GM23338 (cell line): ENCODE data around the gene ADAMTS17. TPM values are rescaled to one million over a fixed set of nuclear protein-coding genes. Genes with fewer than 3 reads are reported as not detected.

Experiments
- ATAC-seq: fragments of 200-7000 bp; cut with Tn5 transposase; 3 replicates; pipeline ENCODE4 v1.9.1; 2020
- DNase-seq: peaks from one replicate; pipeline ENCODE4 v3.0.0-alpha.2; 2015; ENCODE audit warnings: low spot score
- H2AFZ ChIP-seq: fragments of 200-600 bp; sonication (generic); 2 replicates; pipeline ENCODE4 v1.8.0; 2016; ENCODE audit warnings: antibody characterized with exemption, mild to moderate bottlenecking, moderate library complexity
- H3F3A ChIP-seq: fragments of 200-600 bp; sonication (generic); replicated peaks from 2 replicates; pipeline ENCODE4 v1.8.0; 2017; ENCODE audit warnings: antibody characterized with exemption, mixed run types, low read depth
- H3K27ac ChIP-seq: fragments of 200-600 bp; sonication (generic); 2 replicates; pipeline ENCODE4 v1.6.1; 2016; ENCODE audit warnings: low read depth
- H3K27me3 ChIP-seq: fragments of 200-600 bp; sonication (generic); 2 replicates; pipeline ENCODE4 v1.8.0; 2016; ENCODE audit warnings: mild to moderate bottlenecking, mixed run types, moderate library complexity; ENCODE audit not compliant: insufficient read depth
- H3K36me3 ChIP-seq: fragments of 200-600 bp; sonication (generic); 2 replicates; pipeline ENCODE4 v1.8.0; 2016; ENCODE audit warnings: mild to moderate bottlenecking; ENCODE audit not compliant: insufficient read depth
- H3K4me1 ChIP-seq: fragments of 200-600 bp; sonication (generic); 2 replicates; pipeline ENCODE4 v1.8.0; 2016; ENCODE audit warnings: mild to moderate bottlenecking, moderate library complexity; ENCODE audit not compliant: insufficient read depth
- H3K4me2 ChIP-seq: fragments of 200-600 bp; sonication (generic); 2 replicates; pipeline ENCODE4 v1.7.1; 2017; ENCODE audit warnings: mixed run types
- H3K4me3 ChIP-seq: fragments of 200-600 bp; sonication (generic); 2 replicates; pipeline ENCODE4 v1.6.1; 2016; ENCODE audit warnings: mixed run types
- H3K79me2 ChIP-seq: fragments of 200-600 bp; sonication (generic); replicated peaks from 2 replicates; pipeline ENCODE4 v1.8.0; 2017; ENCODE audit warnings: mild to moderate bottlenecking; ENCODE audit not compliant: insufficient read depth
- H3K9me2 ChIP-seq: fragments of 200-600 bp; sonication (generic); 2 replicates; pipeline ENCODE4 v1.8.0; 2017; ENCODE audit not compliant: insufficient read depth
- H4K20me1 ChIP-seq: fragments of 200-600 bp; sonication (generic); replicated peaks from 2 replicates; pipeline ENCODE4 v1.8.0; 2017; ENCODE audit warnings: mild to moderate bottlenecking; ENCODE audit not compliant: insufficient read depth
- H3K27ac Mint-ChIP-seq: 2 replicates; pipeline ENCODE4 v1.8.0; 2020; ENCODE audit warnings: inconsistent platforms, mild to moderate bottlenecking, moderate library complexity, mixed read lengths
- H3K27me3 Mint-ChIP-seq: 3 replicates; pipeline ENCODE4 v1.8.0; 2022; ENCODE audit warnings: low read depth, mild to moderate bottlenecking, moderate library complexity, mixed read lengths, inconsistent platforms; ENCODE audit not compliant: insufficient read depth, poor library complexity
- H3K36me3 Mint-ChIP-seq: 3 replicates; pipeline ENCODE4 v1.8.0; 2021; ENCODE audit warnings: low read depth, mild to moderate bottlenecking, inconsistent platforms, moderate library complexity, mixed read lengths
- H3K4me1 Mint-ChIP-seq: 3 replicates; pipeline ENCODE4 v1.8.0; 2020; ENCODE audit warnings: mild to moderate bottlenecking, inconsistent platforms, mixed read lengths
- H3K4me3 Mint-ChIP-seq: 3 replicates; pipeline ENCODE4 v1.8.0; 2021; ENCODE audit warnings: moderate library complexity, mild to moderate bottlenecking, inconsistent platforms, mixed read lengths
- H3K9me3 Mint-ChIP-seq: 3 replicates; pipeline ENCODE4 v1.8.0; 2020; ENCODE audit warnings: moderate library complexity, mild to moderate bottlenecking, inconsistent platforms, mixed read lengths
- CREB1 ChIP-seq: fragments of 250-450 bp; sonication (Bioruptor Pico); IDR thresholded peaks from 2 replicates; pipeline ENCODE4 v1.5.0; 2020; ENCODE audit warnings: low read depth, mild to moderate bottlenecking, moderate library complexity
- ETS1 ChIP-seq: IDR thresholded peaks from 2 replicates; pipeline ENCODE4 v1.6.1; 2016; ENCODE audit warnings: antibody characterized with exemption
- EZH2 ChIP-seq: fragments of 200-600 bp; sonication (generic); IDR thresholded peaks from one replicate; pipeline ENCODE4 v1.8.0; 2017; ENCODE audit warnings: antibody characterized with exemption, mild to moderate bottlenecking, low read depth; ENCODE audit not compliant: unreplicated experiment
- EZH2phosphoT487 ChIP-seq: fragments of 200-600 bp; sonication (generic); IDR thresholded peaks from one replicate; pipeline ENCODE4 v1.8.1; 2018; ENCODE audit warnings: antibody characterized with exemption; ENCODE audit not compliant: unreplicated experiment
- JUNB ChIP-seq: IDR thresholded peaks from one replicate; pipeline ENCODE4 v1.6.1; 2016; ENCODE audit warnings: antibody characterized with exemption; ENCODE audit not compliant: unreplicated experiment
- NANOG ChIP-seq: IDR thresholded peaks from 2 replicates; pipeline ENCODE4 v1.6.1; 2016; ENCODE audit warnings: antibody characterized with exemption, borderline replicate concordance
- POLR2AphosphoS5 ChIP-seq: IDR thresholded peaks from 2 replicates; pipeline ENCODE4 v1.6.1; 2016; ENCODE audit warnings: antibody characterized with exemption, low read depth
- STAT1 ChIP-seq: IDR thresholded peaks from one replicate; pipeline ENCODE4 v1.6.1; 2016; ENCODE audit warnings: antibody characterized with exemption; ENCODE audit not compliant: unreplicated experiment
- ZNF114 ChIP-seq: fragments of 250-450 bp; sonication (Bioruptor Pico); IDR thresholded peaks from 2 replicates; pipeline ENCODE4 v1.5.0; 2020; ENCODE audit warnings: mild to moderate bottlenecking, moderate library complexity
- ZNF331 ChIP-seq: fragments of 250-450 bp; sonication (Bioruptor Pico); IDR thresholded peaks from 2 replicates; pipeline ENCODE4 v1.5.0; 2020; ENCODE audit warnings: low read depth, mild to moderate bottlenecking, moderate library complexity
- polyA plus RNA-seq: library from polyadenylated mRNA; unstranded; fragments of >200 nt; fragmentation: Nextera tagmentation; extraction: Ambion mirVana; gene quantifications from 2 replicates; pipeline ENCODE4 v1.2.1, GENCODE V29; 2016
- total RNA-seq: library from RNA; depleted of rRNA; stranded (reverse); fragments of >200 nt; shearing (Covaris generic); gene quantifications from 2 replicates; pipeline ENCODE4 v1.2.3, GENCODE V29; 2014
- TF ChIP-seq, protein P1 (sequence below): fragments of 250-450 bp; sonication (Bioruptor Pico); IDR thresholded peaks from 2 replicates; pipeline ENCODE4 v1.5.0; 2020; ENCODE audit warnings: mild to moderate bottlenecking, moderate library complexity
- TF ChIP-seq, protein P2 (sequence below): IDR thresholded peaks from one replicate; pipeline ENCODE4 v1.6.1; 2018; ENCODE audit warnings: antibody characterized with exemption; ENCODE audit not compliant: unreplicated experiment
- TF ChIP-seq, protein P3 (sequence below), 2 experiments: fragments of 200-600 bp in 1 of 2; sonication (generic) in 1 of 2; conservative IDR thresholded peaks; 2 replicates each; pipeline versions ENCODE4 v1.5.1 to v1.6.1; 2016 to 2017; ENCODE audit warnings: antibody characterized with exemption in 2 of 2, low read depth in 2 of 2, mild to moderate bottlenecking in 2 of 2, moderate library complexity in 1 of 2

Gene ADAMTS17
- total and polyA plus RNA-seq, 2 experiments from 2014 or later, result 0.60 to 3.8 TPM

GRCh38 chr15:100009372-100009771 lies 332.4 kb downstream of the ADAMTS17 start:
- Histone ChIP-seq H2AFZ (no peak overlapping the region), H3K9me2 (no peaks in the 10 kb centered on the region), H4K20me1 (no peaks in the 10 kb centered on the region), H3K79me2 (no peaks in the 10 kb centered on the region), H3F3A (no peaks in the 10 kb centered on the region), H3K36me3 (no peaks in the 10 kb centered on the region), H3K4me3 (no peak overlapping the region), H3K27ac (no peak overlapping the region), H3K27me3 (no peaks in the 10 kb centered on the region), H3K4me1 (no peaks in the 10 kb centered on the region), H3K4me2 (no peak overlapping the region)
- peaks cover 5% of the 10 kb centered on the region for H3K27me3 Mint-ChIP-seq
- H3K27ac Mint-ChIP-seq, result no peak overlapping the region
- peaks cover 10% of the 10 kb centered on the region; the same call in 2 of the 3 replicates for H3K9me3 Mint-ChIP-seq
- DNase-seq (no peak), ATAC-seq (no peak)
- no peaks in the 10 kb centered on the region; the same call in 2 of the 3 replicates for H3K36me3 Mint-ChIP-seq
- TF ChIP-seq EZH2phosphoT487 (no peak), JUNB (no peak), ZNF114 (CRISPR knock-in tag) (no peak), EZH2 (no peak), STAT1 (no peak), CREB1 (CRISPR knock-in tag) (no peak), POLR2AphosphoS5 (no peak), NANOG (no peak), ZNF331 (CRISPR knock-in tag) (no peak), ETS1 (no peak)
- TF ChIP-seq, protein P1, sequence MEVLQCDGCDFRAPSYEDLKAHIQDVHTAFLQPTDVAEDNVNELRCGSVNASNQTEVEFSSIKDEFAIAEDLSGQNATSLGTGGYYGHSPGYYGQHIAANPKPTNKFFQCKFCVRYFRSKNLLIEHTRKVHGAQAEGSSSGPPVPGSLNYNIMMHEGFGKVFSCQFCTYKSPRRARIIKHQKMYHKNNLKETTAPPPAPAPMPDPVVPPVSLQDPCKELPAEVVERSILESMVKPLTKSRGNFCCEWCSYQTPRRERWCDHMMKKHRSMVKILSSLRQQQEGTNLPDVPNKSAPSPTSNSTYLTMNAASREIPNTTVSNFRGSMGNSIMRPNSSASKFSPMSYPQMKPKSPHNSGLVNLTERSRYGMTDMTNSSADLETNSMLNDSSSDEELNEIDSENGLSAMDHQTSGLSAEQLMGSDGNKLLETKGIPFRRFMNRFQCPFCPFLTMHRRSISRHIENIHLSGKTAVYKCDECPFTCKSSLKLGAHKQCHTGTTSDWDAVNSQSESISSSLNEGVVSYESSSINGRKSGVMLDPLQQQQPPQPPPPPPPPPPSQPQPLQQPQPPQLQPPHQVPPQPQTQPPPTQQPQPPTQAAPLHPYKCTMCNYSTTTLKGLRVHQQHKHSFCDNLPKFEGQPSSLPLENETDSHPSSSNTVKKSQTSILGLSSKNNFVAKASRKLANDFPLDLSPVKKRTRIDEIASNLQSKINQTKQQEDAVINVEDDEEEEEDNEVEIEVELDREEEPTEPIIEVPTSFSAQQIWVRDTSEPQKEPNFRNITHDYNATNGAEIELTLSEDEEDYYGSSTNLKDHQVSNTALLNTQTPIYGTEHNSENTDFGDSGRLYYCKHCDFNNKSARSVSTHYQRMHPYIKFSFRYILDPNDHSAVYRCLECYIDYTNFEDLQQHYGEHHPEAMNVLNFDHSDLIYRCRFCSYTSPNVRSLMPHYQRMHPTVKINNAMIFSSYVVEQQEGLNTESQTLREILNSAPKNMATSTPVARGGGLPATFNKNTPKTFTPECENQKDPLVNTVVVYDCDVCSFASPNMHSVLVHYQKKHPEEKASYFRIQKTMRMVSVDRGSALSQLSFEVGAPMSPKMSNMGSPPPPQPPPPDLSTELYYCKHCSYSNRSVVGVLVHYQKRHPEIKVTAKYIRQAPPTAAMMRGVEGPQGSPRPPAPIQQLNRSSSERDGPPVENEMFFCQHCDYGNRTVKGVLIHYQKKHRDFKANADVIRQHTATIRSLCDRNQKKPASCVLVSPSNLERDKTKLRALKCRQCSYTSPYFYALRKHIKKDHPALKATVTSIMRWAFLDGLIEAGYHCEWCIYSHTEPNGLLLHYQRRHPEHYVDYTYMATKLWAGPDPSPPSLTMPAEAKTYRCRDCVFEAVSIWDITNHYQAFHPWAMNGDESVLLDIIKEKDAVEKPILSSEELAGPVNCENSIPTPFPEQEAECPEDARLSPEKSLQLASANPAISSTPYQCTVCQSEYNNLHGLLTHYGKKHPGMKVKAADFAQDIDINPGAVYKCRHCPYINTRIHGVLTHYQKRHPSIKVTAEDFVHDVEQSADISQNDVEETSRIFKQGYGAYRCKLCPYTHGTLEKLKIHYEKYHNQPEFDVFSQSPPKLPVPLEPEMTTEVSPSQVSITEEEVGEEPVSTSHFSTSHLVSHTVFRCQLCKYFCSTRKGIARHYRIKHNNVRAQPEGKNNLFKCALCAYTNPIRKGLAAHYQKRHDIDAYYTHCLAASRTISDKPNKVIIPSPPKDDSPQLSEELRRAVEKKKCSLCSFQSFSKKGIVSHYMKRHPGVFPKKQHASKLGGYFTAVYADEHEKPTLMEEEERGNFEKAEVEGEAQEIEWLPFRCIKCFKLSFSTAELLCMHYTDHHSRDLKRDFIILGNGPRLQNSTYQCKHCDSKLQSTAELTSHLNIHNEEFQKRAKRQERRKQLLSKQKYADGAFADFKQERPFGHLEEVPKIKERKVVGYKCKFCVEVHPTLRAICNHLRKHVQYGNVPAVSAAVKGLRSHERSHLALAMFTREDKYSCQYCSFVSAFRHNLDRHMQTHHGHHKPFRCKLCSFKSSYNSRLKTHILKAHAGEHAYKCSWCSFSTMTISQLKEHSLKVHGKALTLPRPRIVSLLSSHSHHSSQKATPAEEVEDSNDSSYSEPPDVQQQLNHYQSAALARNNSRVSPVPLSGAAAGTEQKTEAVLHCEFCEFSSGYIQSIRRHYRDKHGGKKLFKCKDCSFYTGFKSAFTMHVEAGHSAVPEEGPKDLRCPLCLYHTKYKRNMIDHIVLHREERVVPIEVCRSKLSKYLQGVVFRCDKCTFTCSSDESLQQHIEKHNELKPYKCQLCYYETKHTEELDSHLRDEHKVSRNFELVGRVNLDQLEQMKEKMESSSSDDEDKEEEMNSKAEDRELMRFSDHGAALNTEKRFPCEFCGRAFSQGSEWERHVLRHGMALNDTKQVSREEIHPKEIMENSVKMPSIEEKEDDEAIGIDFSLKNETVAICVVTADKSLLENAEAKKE (CRISPR knock-in tag), result no peak
- TF ChIP-seq, protein P2, sequence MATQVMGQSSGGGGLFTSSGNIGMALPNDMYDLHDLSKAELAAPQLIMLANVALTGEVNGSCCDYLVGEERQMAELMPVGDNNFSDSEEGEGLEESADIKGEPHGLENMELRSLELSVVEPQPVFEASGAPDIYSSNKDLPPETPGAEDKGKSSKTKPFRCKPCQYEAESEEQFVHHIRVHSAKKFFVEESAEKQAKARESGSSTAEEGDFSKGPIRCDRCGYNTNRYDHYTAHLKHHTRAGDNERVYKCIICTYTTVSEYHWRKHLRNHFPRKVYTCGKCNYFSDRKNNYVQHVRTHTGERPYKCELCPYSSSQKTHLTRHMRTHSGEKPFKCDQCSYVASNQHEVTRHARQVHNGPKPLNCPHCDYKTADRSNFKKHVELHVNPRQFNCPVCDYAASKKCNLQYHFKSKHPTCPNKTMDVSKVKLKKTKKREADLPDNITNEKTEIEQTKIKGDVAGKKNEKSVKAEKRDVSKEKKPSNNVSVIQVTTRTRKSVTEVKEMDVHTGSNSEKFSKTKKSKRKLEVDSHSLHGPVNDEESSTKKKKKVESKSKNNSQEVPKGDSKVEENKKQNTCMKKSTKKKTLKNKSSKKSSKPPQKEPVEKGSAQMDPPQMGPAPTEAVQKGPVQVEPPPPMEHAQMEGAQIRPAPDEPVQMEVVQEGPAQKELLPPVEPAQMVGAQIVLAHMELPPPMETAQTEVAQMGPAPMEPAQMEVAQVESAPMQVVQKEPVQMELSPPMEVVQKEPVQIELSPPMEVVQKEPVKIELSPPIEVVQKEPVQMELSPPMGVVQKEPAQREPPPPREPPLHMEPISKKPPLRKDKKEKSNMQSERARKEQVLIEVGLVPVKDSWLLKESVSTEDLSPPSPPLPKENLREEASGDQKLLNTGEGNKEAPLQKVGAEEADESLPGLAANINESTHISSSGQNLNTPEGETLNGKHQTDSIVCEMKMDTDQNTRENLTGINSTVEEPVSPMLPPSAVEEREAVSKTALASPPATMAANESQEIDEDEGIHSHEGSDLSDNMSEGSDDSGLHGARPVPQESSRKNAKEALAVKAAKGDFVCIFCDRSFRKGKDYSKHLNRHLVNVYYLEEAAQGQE, result no peak
- TF ChIP-seq, protein P3, sequence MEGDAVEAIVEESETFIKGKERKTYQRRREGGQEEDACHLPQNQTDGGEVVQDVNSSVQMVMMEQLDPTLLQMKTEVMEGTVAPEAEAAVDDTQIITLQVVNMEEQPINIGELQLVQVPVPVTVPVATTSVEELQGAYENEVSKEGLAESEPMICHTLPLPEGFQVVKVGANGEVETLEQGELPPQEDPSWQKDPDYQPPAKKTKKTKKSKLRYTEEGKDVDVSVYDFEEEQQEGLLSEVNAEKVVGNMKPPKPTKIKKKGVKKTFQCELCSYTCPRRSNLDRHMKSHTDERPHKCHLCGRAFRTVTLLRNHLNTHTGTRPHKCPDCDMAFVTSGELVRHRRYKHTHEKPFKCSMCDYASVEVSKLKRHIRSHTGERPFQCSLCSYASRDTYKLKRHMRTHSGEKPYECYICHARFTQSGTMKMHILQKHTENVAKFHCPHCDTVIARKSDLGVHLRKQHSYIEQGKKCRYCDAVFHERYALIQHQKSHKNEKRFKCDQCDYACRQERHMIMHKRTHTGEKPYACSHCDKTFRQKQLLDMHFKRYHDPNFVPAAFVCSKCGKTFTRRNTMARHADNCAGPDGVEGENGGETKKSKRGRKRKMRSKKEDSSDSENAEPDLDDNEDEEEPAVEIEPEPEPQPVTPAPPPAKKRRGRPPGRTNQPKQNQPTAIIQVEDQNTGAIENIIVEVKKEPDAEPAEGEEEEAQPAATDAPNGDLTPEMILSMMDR (conservative IDR thresholded peaks at IDR 0.05; ENCODE audit: low read depth in 2 of 2), result no peak
- H3K4me1 Mint-ChIP-seq, result no peaks in the 10 kb centered on the region
- H3K4me3 Mint-ChIP-seq, result no peak overlapping the region
